Sigmoid colon (tissue), 7 donors: Measurements from ENCODE around the gene SH3RF3. TPM values are rescaled to one million over a fixed set of nuclear protein-coding genes. Genes with fewer than 3 reads are reported as not detected.
A peak's percentile ranks its signal among the peaks of the same experiment; 100 is the strongest.

Experiments
- DNase-seq: peaks from one replicate; pipeline ENCODE4 v3.0.0-alpha.2; 2019
- H3K27ac ChIP-seq, 4 donors: fragments of 200-600 bp; sonication (generic); one replicate each; pipeline ENCODE4 v1.5.1; 2016 to 2019; ENCODE audit warnings: mild to moderate bottlenecking in 1 of 4
- H3K27me3 ChIP-seq, 3 donors: fragments of 200-600 bp; sonication (generic); one replicate each; pipeline ENCODE4 v1.5.1; 2019; ENCODE audit warnings: mild to moderate bottlenecking in 1 of 3
- H3K36me3 ChIP-seq, 4 donors: fragments of 200-600 bp; sonication (generic); one replicate each; pipeline ENCODE4 v1.5.1; 2016 to 2019
- H3K4me1 ChIP-seq, 4 donors: fragments of 200-600 bp; sonication (generic); one replicate each; pipeline ENCODE4 v1.5.1; 2017 to 2019
- H3K4me3 ChIP-seq, 4 donors: fragments of 200-600 bp; sonication (generic); one replicate each; pipeline ENCODE4 v1.5.1; 2017 to 2019; ENCODE audit warnings: mild to moderate bottlenecking in 2 of 4, moderate library complexity in 1 of 4
- H3K9me3 ChIP-seq, 4 donors: fragments of 200-600 bp in 3 of 4; sonication (generic) in 3 of 4; one replicate each; pipeline versions ENCODE4 v1.5.1 to v1.6.1; 2013 to 2019
- CTCF ChIP-seq, 4 experiments: fragments of 450-650 bp in 3 of 4; fragments of 200-600 bp in 1 of 4; IDR thresholded peaks; one replicate each; pipeline ENCODE4 v1.5.1; 2016 to 2019; ENCODE audit warnings: antibody characterized with exemption in 4 of 4, mild to moderate bottlenecking in 3 of 4, moderate library complexity in 2 of 4
- EP300 ChIP-seq, 4 donors: sonication (generic); formaldehyde crosslinking; IDR thresholded peaks; one replicate each; pipeline ENCODE4 v1.6.1; 2017; ENCODE audit warnings: antibody characterized with exemption in 4 of 4
- POLR2A ChIP-seq, 2 donors: fragments of 450-650 bp; IDR thresholded peaks; one replicate each; pipeline ENCODE4 v1.6.1; 2016; ENCODE audit warnings: antibody characterized with exemption in 2 of 2, mild to moderate bottlenecking in 2 of 2, moderate library complexity in 2 of 2
- POLR2AphosphoS5 ChIP-seq, 4 donors: sonication (generic); formaldehyde crosslinking; IDR thresholded peaks; one replicate each; pipeline ENCODE4 v1.6.1; 2017; ENCODE audit warnings: antibody characterized with exemption in 4 of 4
- WGBS, 2 donors: extraction: QIAGEN DNeasy Blood & Tissue Kit; methylation state at CpG; one replicate each; pipeline ENCODE4 v1.1.7; 2013; 5-methylcytosine and 5-hydroxymethylcytosine counted together
- intact Hi-C: fragments of 100-400 bp; cut with DNase I; formaldehyde crosslinking; loops from one replicate; pipeline ENCODE4 v1.15.1; 2023
- polyA plus RNA-seq, 3 donors: library from polyadenylated mRNA; stranded (reverse); fragments of 200-250 nt; gene quantifications; one replicate each; pipeline ENCODE4 v1.2.3, GENCODE V29; 2013
- total RNA-seq, 4 donors: library from RNA; depleted of rRNA; stranded (reverse); fragments of >200 nt; gene quantifications; one replicate each; pipeline ENCODE4 v1.1.0, GENCODE V29; 2016
- donor health status: healthy with polysubstance abuse.
- donor health status: Bipolar disorder and iron deficiency.
- donor health status: healthy.

Gene SH3RF3
- total and polyA plus RNA-seq, 7 donors = 0.69 to 10.0 (median 3.4) TPM

- H3K9me3 ChIP-seq = no peaks in the 10 kb centered on the region
- WGBS, 2 donors = 85 to 90% methylated on average over 7 of the region's 7 CpGs
Measured at GRCh38 chr2:109454765-109455394, 325.9 kb downstream of the SH3RF3 start.

GRCh38 chr2:109455731-109456691 is 327.0 kb downstream of the SH3RF3 start:
- Histone ChIP-seq H3K36me3 (peaks cover 0 to 3% (median 0%) of the 10 kb centered on the region in 4 donors), H3K4me3 (no peak overlapping the region), H3K9me3 (no peaks in the 10 kb centered on the region), H3K4me1 (peaks cover 0 to 13% (median 9%) of the 10 kb centered on the region in 4 donors), H3K27me3 (no peaks in the 10 kb centered on the region), H3K27ac (no peak overlapping the region)
- TF ChIP-seq POLR2A (IDR thresholded peaks at IDR 0.05) (no peak), POLR2AphosphoS5 (IDR thresholded peaks at IDR 0.05) (peak in 2 of 4 donors; percentile 62)
- peak; percentile 55 for DNase-seq
- WGBS, 2 donors = 80 to 85% methylated on average over 21 of the region's 21 CpGs
- intact Hi-C loops = no loop called here

More at GRCh38 chr2:109454765-109455394, 325.9 kb downstream of the SH3RF3 start:
- TF ChIP-seq POLR2AphosphoS5 (IDR thresholded peaks at IDR 0.05) (no peak), CTCF (IDR thresholded peaks at IDR 0.05) (no peak), POLR2A (IDR thresholded peaks at IDR 0.05) (no peak), EP300 (IDR thresholded peaks at IDR 0.05) (no peak)
- DNase-seq = peak; percentile 53
- Histone ChIP-seq H3K27me3 (no peaks in the 10 kb centered on the region), H3K4me3 (no peak overlapping the region), H3K27ac (no peak overlapping the region), H3K36me3 (peaks cover 0 to 3% (median 0%) of the 10 kb centered on the region in 4 donors), H3K4me1 (peaks cover 0 to 15% (median 11%) of the 10 kb centered on the region in 4 donors)
- intact Hi-C loops = no loop called here

- intact Hi-C loops = no loop called here
- H3K27ac ChIP-seq = no peak overlapping the region
Measured at GRCh38 chr2:109456776-109457175, 327.8 kb downstream of the SH3RF3 start.

GRCh38 chr2:109457366-109457765 is 328.4 kb downstream of the SH3RF3 start:
- intact Hi-C loops = no loop called here
- TF ChIP-seq EP300 (IDR thresholded peaks at IDR 0.05) = no peak
- TF ChIP-seq POLR2AphosphoS5 (IDR thresholded peaks at IDR 0.05) = no peak
- no peak for TF ChIP-seq CTCF (IDR thresholded peaks at IDR 0.05)
- no peak for TF ChIP-seq POLR2A (IDR thresholded peaks at IDR 0.05)
- Histone ChIP-seq H3K27me3 (no peaks in the 10 kb centered on the region), H3K9me3 (no peaks in the 10 kb centered on the region), H3K36me3 (no peaks in the 10 kb centered on the region), H3K4me1 (peaks cover 0 to 13% (median 9%) of the 10 kb centered on the region in 4 donors), H3K27ac (no peak overlapping the region), H3K4me3 (no peak overlapping the region)
- DNase-seq = peak; percentile 6
- 83 to 91% methylated on average over 9 of the region's 9 CpGs for WGBS, 2 donors

More at GRCh38 chr2:109456776-109457175, 327.8 kb downstream of the SH3RF3 start:
- 92 to 94% methylated on average over 8 of the region's 8 CpGs for WGBS, 2 donors
- H3K27me3 ChIP-seq = no peaks in the 10 kb centered on the region
- H3K4me1 ChIP-seq = peaks cover 0 to 13% (median 9%) of the 10 kb centered on the region in 4 donors
- no peak for TF ChIP-seq POLR2AphosphoS5 (IDR thresholded peaks at IDR 0.05)
- DNase-seq = peak; percentile 32
- H3K4me3 ChIP-seq = no peak overlapping the region
- no peaks in the 10 kb centered on the region for H3K9me3 ChIP-seq
- peaks cover 0 to under 1% (median 0%) of the 10 kb centered on the region in 4 donors for H3K36me3 ChIP-seq

- DNase-seq = peak; percentile 21
- intact Hi-C loops = no loop called here
- H3K4me3 ChIP-seq = no peak overlapping the region
- no peaks in the 10 kb centered on the region for H3K27me3 ChIP-seq
- H3K36me3 ChIP-seq = no peaks in the 10 kb centered on the region
- WGBS, 2 donors = 69 to 83% methylated on average over 7 of the region's 7 CpGs
- H3K9me3 ChIP-seq = no peaks in the 10 kb centered on the region
- no peak overlapping the region for H3K27ac ChIP-seq
- TF ChIP-seq EP300 (IDR thresholded peaks at IDR 0.05) = no peak
- peak in 1 of 4 donors; percentile 32 for TF ChIP-seq POLR2AphosphoS5 (IDR thresholded peaks at IDR 0.05)
- H3K4me1 ChIP-seq = peaks cover 0 to 13% (median 9%) of the 10 kb centered on the region in 4 donors
Measured at GRCh38 chr2:109457794-109458193, 328.8 kb downstream of the SH3RF3 start.

GRCh38 chr2:109458512-109458911 is 329.5 kb downstream of the SH3RF3 start:
- TF ChIP-seq POLR2AphosphoS5 (IDR thresholded peaks at IDR 0.05) (no peak), EP300 (IDR thresholded peaks at IDR 0.05) (no peak), POLR2A (IDR thresholded peaks at IDR 0.05) (no peak), CTCF (IDR thresholded peaks at IDR 0.05) (no peak)
- WGBS, 2 donors = 93 to 97% methylated on average over 1 of the region's 1 CpG
- H3K9me3 ChIP-seq = no peaks in the 10 kb centered on the region
- H3K27ac ChIP-seq = peak overlapping the region in 1 of 4 donors; percentile 3
- intact Hi-C loops = no loop called here
- no peak overlapping the region for H3K4me3 ChIP-seq
- H3K36me3 ChIP-seq = no peaks in the 10 kb centered on the region
- peaks cover 0 to 13% (median 9%) of the 10 kb centered on the region in 4 donors for H3K4me1 ChIP-seq
- DNase-seq = peak; percentile 13
- H3K27me3 ChIP-seq = no peaks in the 10 kb centered on the region
